AG10803 (cell line): ENCODE results near the gene PHKB.
"Not testable (repeated sequence)": the region's sequence is repeated elsewhere in the genome, so short reads cannot be mapped to it uniquely, and the experiment has no call there.

Source experiments
- DNase-seq: peaks from one replicate; pipeline ENCODE4 v3.0.0; 2010; ENCODE audit warnings: low read depth
- H3K4me3 ChIP-seq: 2 replicates; pipeline ENCODE4 v1.5.1; 2011; ENCODE audit warnings: mild to moderate bottlenecking, low read length, control low read depth
- TF ChIP-seq, protein P1 (sequence below): conservative IDR thresholded peaks from 2 replicates; pipeline ENCODE4 v1.5.1; 2011; ENCODE audit warnings: mild to moderate bottlenecking, low read length, control low read depth, inconsistent platforms

Gene PHKB

DNA sequence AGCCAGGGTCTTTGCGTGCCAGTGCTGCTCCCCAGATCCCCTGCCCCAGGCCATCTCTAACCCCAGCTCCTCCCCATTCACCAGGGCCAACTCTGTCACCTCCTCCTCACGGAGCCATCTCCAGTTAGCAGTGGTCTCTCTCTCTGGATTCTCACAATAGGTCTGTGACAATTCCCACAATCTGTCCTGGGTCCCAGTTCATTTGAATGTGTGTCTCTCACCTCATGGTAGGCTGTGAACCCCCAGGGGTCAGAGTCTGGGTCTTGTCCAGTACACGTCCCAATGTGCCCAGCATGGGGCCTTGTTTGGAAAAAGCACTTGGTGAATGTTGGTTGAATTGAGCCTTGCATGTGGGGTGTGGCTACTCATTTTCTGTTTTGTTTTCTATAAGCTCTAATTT is 205.3 kb downstream of the PHKB start:
- DNase-seq: no peak
- TF ChIP-seq, protein P1, sequence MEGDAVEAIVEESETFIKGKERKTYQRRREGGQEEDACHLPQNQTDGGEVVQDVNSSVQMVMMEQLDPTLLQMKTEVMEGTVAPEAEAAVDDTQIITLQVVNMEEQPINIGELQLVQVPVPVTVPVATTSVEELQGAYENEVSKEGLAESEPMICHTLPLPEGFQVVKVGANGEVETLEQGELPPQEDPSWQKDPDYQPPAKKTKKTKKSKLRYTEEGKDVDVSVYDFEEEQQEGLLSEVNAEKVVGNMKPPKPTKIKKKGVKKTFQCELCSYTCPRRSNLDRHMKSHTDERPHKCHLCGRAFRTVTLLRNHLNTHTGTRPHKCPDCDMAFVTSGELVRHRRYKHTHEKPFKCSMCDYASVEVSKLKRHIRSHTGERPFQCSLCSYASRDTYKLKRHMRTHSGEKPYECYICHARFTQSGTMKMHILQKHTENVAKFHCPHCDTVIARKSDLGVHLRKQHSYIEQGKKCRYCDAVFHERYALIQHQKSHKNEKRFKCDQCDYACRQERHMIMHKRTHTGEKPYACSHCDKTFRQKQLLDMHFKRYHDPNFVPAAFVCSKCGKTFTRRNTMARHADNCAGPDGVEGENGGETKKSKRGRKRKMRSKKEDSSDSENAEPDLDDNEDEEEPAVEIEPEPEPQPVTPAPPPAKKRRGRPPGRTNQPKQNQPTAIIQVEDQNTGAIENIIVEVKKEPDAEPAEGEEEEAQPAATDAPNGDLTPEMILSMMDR: no peak
- H3K4me3 ChIP-seq: no peak overlapping the region

DNA sequence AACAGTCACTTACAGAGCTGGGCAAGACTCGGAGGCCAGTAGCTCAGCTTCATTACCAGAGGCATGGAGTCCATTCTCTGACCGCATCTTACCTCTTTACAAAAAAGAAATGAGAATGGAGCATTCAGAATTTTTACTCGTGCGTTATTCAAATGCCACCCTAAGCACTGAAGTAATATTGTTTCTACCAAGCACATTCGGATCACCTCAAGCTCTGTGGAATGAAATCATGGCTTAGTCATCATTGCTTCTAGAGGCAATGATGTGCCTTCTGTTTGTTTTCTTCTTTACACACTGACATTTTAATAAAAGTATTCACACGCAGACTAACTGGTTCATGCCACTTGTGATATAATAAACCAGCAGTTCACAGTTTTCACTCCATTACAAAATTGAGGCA is 206.8 kb downstream of the PHKB start:
- no peak overlapping the region for H3K4me3 ChIP-seq
- TF ChIP-seq, protein P1: no peak
- no peak for DNase-seq

DNA sequence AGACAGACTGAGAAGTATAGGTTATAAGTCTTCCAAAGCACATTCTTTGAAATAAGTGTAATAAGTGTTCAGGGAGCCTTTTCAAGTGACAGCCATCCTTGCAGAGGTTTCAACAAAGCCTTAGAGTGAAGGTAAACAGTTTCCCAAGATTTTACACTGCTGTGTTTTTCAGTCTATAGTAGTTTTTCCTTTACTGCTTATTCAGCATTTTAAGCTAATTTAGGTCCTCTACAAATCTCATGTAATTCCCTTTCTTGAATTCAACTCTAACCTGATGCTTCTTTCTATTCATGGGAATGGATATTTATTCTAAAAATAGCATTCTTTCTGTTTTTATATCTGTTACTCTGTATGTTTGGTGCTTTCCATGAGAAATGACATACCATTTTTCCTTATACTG is 211.3 kb downstream of the PHKB start:
- TF ChIP-seq, protein P1: no peak
- no peak overlapping the region for H3K4me3 ChIP-seq
- no peak for DNase-seq

DNA sequence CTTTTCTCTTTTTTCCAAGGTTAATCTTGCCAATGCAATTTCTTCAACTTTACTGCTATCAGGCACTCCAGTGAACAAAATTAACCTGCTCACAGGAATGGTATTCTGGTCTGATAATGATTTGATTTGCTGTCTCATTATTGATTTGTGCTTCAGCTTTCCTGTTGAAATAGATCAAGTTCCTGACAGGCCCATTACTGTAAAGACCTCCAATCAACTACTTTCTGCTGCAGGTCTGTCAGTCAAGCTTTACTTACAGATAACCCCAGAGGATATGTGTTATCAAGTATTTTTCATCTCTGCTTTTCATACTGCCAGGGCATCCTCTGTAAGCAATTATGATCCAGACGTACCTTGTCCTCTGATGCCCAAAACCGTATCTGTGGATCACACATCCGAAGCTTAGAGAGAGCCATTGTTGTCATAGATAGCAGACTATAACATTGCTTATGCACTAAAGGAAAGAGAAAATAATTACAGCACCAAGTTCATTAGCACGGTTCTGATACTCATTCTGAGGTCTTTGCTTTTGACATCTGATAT is 215.6 kb downstream of the PHKB start:
- DNase-seq: no peak
- no peak overlapping the region for H3K4me3 ChIP-seq
- TF ChIP-seq, protein P1: no peak

DNA sequence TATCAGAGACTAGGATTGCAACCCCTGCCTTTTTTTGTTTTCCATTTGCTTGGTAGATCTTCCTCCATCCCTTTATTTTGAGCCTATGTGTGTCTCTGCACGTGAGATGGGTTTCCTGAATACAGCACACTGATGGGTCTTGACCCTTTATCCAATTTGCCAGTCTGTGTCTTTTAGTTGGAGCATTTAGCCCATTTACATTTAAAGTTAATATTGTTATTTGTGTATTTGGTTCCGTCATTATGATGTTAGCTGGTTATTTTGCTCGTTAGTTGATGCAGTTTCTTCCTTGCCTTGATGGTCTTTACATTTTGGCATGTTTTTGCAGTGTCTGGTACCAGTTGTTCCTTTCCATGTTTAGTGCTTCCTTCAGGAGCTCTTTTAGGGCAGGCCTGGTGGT is 220.4 kb downstream of the PHKB start:
- DNase-seq, H3K4me3 ChIP-seq: not testable (repeated sequence)

DNA sequence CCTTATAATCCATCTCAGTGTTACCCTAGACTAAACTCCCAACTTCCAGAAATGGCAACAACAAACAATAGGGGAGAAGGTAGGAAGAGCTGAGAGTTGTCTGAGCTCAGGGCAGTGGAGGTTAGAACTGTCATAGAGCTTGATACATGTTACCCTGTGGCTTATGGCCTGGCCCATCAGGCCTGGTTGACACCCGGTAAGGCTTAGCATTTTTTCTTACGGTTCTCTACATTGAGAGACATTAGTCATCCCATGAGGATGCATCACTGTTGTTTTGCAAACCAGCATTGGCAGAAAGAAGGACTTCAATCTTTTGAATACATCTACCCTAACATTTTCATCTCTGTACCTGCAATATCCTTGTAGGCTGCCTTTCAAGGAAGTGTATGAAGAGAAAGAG is 226.6 kb downstream of the PHKB start:
- DNase-seq: no peak
- H3K4me3 ChIP-seq: no peak overlapping the region
- TF ChIP-seq, protein P1: no peak

DNA sequence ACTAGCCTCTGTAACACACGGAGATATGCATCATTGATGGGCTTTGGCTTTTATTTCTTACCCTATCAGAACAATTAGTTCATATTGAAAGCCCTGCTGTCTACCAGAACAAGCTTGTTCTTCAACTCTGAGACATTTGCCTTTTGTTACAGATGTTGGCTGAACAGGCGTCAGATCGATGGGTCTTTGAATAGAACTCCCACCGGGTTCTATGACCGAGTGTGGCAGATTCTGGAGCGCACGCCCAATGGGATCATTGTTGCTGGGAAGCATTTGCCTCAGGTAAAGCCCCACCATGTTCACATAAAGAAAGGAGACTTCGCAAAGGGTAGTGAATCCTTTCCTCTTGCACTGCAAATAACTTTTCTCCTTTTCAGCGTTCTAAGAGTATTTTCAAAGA is 232.1 kb downstream of the PHKB start:
- DNase-seq: no peak
- H3K4me3 ChIP-seq: no peak overlapping the region
- TF ChIP-seq, protein P1: no peak

DNA sequence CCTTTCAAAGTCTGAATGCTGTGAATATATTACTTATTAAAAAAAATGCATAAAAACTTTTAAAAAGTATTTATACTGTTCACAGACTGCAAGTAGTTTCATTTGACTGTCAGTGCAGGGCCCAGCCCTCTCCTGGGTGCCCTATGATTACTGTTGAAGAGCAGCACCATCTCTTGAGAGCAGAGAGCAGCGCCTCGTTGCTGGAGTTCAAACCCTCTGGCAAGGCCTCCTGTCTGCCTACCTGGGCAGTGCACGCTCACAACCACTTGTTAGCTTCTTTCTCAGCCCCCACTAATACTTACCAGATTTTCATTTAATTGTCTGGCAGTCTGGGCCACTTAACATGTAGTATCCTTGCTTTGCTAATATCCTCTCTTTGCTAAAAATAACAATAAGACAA is 233.4 kb downstream of the PHKB start:
- TF ChIP-seq, protein P1: no peak
- H3K4me3 ChIP-seq: no peak overlapping the region

More for the DNA sequence above, 233.4 kb downstream of the PHKB start:
- DNase-seq: no peak
